Parathyroid adenoma (tissue), 2 donors: ENCODE results near the gene IQCE.

Source experiments
- H2AFZ ChIP-seq: fragments of 300-600 bp; sonication (generic); one replicate; pipeline ENCODE4 v1.7.0; 2017; ENCODE audit warnings: antibody characterized with exemption, mild to moderate bottlenecking
- H3K27ac ChIP-seq: fragments of 300-600 bp; sonication (generic); one replicate; pipeline ENCODE4 v1.7.0; 2017
- H3K27me3 ChIP-seq: fragments of 300-600 bp; sonication (generic); one replicate; pipeline ENCODE4 v1.7.0; 2017; ENCODE audit warnings: low read length; ENCODE audit not compliant: control insufficient read depth, insufficient read depth
- H3K36me3 ChIP-seq: fragments of 300-600 bp; sonication (generic); one replicate; pipeline ENCODE4 v1.7.0; 2017; ENCODE audit warnings: low read length; ENCODE audit not compliant: control insufficient read depth, insufficient read depth
- H3K4me1 ChIP-seq: fragments of 300-600 bp; sonication (generic); one replicate; pipeline ENCODE4 v1.7.0; 2017; ENCODE audit warnings: control low read depth
- H3K4me2 ChIP-seq: fragments of 300-600 bp; sonication (generic); one replicate; pipeline ENCODE4 v1.7.0; 2017; ENCODE audit warnings: low read length
- H3K4me3 ChIP-seq: fragments of 300-600 bp; sonication (generic); one replicate; pipeline ENCODE4 v1.7.0; 2017; ENCODE audit warnings: low read depth, low read length
- H3K79me2 ChIP-seq: fragments of 300-600 bp; sonication (generic); one replicate; pipeline ENCODE4 v1.7.0; 2017; ENCODE audit warnings: control low read depth
- H3K9ac ChIP-seq: fragments of 300-600 bp; sonication (generic); one replicate; pipeline ENCODE4 v1.7.0; 2017; ENCODE audit warnings: mild to moderate bottlenecking
- H3K9me3 ChIP-seq: fragments of 300-600 bp; sonication (generic); one replicate; pipeline ENCODE4 v1.7.0; 2017; ENCODE audit warnings: low read length; ENCODE audit not compliant: control insufficient read depth
- TF ChIP-seq, protein P1 (sequence below): fragments of 300-600 bp; sonication (generic); IDR thresholded peaks from one replicate; pipeline ENCODE4 v1.7.0; 2017; ENCODE audit warnings: antibody characterized with exemption, mild to moderate bottlenecking
- donor health status: primary hyperparathyroidism.

Gene IQCE

DNA sequence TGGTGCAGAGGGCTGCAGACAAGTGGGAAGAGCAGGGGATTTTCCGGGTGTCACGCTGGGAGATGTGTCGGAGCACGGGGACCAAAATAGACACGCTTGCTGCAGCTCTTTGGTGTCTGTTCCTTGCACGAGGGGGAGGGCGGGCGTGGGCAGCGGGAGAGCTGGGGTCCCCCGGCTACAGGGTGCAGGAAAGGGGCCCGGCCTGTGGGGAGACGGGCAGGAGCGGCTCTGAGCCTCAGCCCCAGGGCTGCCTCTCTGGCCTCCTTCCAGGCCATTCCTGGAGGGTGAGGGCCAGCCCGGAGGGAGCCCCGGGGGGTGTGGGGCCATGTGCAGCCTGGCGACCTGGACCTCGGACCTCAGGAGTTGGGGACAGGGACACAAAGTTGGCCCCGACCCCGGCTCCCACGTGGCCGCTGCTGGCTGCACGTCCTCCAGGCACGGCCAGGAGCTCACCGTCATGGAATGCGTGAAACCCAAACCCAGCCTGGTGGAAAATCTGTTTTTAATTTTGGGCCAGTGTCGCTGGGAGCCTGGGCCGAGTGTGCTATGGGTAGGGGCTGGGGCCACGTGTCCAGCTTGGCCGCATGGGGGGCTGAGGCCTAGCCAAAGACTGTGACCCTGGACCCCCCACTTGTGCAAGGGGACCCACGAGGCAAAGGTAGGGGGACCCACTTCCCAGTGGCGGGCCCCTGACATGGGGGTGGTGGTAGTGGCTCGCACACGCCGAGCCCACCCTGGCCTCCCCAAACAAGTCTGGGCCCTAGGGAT is 79.6 kb downstream of the IQCE start:
- Histone ChIP-seq H3K27me3 (no peaks in the 10 kb centered on the region), H3K4me2 (no peak overlapping the region), H3K36me3 (no peaks in the 10 kb centered on the region), H3K4me3 (no peak overlapping the region), H2AFZ (no peak overlapping the region), H3K9me3 (no peaks in the 10 kb centered on the region), H3K79me2 (peaks cover 37% of the 10 kb centered on the region), H3K27ac (no peak overlapping the region), H3K4me1 (peaks cover 26% of the 10 kb centered on the region), H3K9ac (no peak overlapping the region)
- TF ChIP-seq, protein P1, sequence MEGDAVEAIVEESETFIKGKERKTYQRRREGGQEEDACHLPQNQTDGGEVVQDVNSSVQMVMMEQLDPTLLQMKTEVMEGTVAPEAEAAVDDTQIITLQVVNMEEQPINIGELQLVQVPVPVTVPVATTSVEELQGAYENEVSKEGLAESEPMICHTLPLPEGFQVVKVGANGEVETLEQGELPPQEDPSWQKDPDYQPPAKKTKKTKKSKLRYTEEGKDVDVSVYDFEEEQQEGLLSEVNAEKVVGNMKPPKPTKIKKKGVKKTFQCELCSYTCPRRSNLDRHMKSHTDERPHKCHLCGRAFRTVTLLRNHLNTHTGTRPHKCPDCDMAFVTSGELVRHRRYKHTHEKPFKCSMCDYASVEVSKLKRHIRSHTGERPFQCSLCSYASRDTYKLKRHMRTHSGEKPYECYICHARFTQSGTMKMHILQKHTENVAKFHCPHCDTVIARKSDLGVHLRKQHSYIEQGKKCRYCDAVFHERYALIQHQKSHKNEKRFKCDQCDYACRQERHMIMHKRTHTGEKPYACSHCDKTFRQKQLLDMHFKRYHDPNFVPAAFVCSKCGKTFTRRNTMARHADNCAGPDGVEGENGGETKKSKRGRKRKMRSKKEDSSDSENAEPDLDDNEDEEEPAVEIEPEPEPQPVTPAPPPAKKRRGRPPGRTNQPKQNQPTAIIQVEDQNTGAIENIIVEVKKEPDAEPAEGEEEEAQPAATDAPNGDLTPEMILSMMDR = no peak

DNA sequence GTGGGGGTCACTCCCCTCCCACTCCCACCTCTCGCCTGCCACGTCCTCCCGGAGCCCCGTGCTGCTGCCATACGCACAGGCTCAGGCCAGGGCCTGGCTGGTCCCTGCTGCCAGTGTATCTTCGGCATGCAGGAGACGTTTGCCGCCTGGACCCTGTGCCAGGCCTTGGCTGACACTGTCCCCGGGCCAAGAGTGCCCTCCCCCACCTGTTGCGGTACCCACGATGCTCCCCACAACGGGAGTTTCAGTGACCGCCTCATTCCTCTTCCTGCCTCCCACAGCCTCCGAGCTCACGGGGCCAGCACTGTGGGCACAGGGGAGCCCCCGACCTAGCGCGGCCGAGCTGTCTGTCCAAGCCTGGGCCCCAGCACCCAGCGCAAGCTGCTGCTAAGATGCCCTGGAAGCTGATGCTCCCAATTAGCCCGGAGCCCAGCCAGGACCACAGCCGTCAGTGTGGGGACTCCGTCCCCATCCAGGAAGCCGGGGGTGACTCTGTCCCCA is 80.5 kb downstream of the IQCE start:
- Histone ChIP-seq H3K79me2 (peaks cover 31% of the 10 kb centered on the region), H3K27ac (no peak overlapping the region), H3K36me3 (no peaks in the 10 kb centered on the region), H3K9me3 (no peaks in the 10 kb centered on the region), H3K4me2 (no peak overlapping the region), H3K4me3 (no peak overlapping the region), H2AFZ (no peak overlapping the region), H3K27me3 (no peaks in the 10 kb centered on the region), H3K9ac (no peak overlapping the region), H3K4me1 (peaks cover 22% of the 10 kb centered on the region)
- TF ChIP-seq, protein P1 = no peak

DNA sequence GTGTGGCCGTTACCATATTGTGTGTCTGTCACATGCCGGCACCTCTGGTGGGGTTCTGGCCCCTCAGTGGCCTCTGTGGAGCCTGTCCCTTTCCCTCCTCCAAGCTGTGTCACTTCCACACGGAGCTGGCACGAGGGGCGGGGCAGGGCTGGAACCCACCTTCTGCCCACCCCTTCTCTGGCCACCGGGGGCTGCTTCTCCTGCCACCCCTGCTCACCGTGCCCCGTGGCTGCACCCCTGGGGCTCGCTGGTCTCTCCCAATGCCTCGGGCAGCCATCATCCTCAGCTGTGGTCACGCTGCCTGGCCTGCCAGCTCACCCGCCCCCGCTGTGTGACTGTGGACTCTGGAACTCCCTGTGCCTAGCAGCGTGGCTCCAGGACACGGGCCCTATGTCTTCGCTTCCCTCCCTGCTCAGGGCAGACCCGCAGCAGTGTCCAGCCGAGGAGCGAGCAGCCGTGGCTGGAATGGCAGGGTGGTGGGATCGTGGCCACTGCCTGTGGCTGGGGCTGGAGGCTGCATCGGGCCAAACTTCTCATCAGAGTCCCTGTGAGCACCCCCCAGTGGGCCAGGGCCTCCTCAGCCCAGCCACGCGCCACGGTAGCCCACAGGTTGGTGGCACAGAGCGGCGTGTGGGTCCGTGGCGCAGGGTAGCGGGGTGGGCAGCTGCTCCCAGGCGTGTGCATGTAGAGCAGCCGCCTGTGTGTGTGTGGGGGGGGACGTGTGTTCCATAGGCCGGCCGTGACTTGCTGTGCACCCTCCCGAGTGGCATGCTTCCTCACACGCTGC is 81.1 kb downstream of the IQCE start:
- Histone ChIP-seq H2AFZ (no peak overlapping the region), H3K4me3 (no peak overlapping the region), H3K4me1 (peaks cover 22% of the 10 kb centered on the region), H3K79me2 (peaks cover 24% of the 10 kb centered on the region), H3K36me3 (no peaks in the 10 kb centered on the region), H3K27ac (no peak overlapping the region), H3K9ac (no peak overlapping the region), H3K9me3 (no peaks in the 10 kb centered on the region), H3K27me3 (no peaks in the 10 kb centered on the region), H3K4me2 (no peak overlapping the region)
- TF ChIP-seq, protein P1 = no peak

DNA sequence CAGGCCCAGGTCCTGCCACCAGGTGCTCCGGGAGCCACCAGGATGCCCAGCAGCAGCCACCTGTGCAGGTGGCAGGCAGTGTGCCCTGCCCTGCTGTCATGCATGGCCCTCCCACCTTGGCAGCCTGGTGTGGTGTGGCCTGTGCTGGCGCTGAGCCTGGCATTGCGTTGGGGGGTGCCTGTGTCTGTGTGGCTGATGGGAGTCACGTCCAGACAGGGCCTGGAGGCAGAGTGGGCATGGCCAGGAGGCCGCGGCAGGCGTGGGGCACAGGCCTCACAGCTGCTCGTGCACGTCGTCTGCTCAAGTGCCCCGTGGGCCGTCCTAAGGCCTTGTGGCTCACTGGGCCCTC is 81.7 kb downstream of the IQCE start:
- Histone ChIP-seq H3K79me2 (peaks cover 19% of the 10 kb centered on the region), H3K9ac (no peak overlapping the region), H3K36me3 (no peaks in the 10 kb centered on the region), H3K27me3 (no peaks in the 10 kb centered on the region), H3K4me1 (peaks cover 20% of the 10 kb centered on the region), H3K4me3 (no peak overlapping the region), H3K4me2 (no peak overlapping the region), H3K9me3 (no peaks in the 10 kb centered on the region), H2AFZ (peak overlapping the region; percentile 74), H3K27ac (peak overlapping the region; percentile 70)
- TF ChIP-seq, protein P1 = no peak
